ENCODE measurements around the gene NEMF.
"Not testable (repeated sequence)": the region's sequence is repeated elsewhere in the genome, so short reads cannot be mapped to it uniquely, and the experiment has no call there.

The NEMF gene

GRCh38 chr14:49875640-49876198 is 23.1 kb upstream of the NEMF start:
- DNase-seq: no peak

GRCh38 chr14:49873548-49873947 is 21.0 kb upstream of the NEMF start:
- DNase-seq: not testable (repeated sequence)

- DNase-seq: no peak
Observed at GRCh38 chr14:49870908-49871307, 18.3 kb upstream of the NEMF start.

DNA sequence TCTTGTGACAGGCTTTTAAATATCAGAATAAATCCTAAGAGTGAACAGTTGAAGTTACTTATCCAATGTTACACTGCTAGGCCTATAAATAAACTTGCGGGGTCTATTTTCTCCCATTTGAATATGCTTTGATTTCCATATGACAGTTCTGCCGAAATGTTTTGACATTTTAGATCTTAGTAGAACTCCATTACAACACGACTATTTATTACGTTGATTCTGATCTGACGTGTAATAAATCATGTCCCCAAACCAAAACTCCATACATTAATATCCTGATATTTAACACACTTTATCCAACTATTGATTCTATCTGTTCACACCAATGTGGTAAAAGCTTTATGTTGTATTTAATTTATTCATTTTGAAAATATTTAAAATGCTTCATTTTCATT is 16.1 kb upstream of the NEMF start:
- DNase-seq: no peak

DNA sequence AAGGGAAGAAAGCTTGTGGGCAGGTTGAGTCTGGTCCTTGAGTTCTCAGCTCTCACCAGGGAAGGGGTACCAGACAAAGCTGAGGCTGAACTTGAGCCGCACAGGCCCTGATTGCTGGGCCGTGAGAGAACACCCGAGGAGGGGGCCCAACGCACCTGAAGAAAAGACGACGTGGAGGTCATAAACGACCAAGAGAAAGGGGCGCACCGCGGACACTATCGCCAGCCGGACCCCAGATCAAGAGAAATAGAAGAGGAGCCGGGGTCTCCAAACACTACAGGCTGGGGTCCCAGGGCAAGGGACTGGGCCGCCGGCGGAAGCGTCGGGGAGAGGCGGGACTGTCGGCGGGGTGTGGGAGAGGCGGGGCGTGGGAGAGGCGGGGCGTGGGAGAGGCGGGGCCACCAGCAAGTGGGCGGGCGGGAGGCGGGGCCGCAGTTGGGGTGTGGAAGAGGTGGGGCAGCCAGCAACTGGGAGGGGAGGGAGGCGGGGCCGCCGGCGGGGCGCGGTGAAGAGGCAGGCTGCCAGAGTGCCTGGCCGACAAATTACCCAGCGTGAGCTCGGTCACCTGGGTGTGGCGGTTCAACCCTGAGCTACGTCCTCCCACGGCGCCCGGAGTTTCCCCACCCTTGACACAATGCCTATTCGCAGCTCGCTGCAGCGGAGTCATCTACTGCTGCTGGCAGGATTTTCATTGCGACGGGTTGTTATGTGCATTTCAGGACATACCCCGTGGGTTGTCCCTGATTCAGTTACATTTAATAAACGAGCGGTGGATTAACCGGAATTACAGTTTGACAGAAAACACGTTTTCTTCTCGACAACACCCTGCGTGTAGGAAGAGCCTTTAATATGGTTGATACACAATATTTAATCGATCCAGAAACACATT is 15.5 kb upstream of the NEMF start:
- peak; percentile 98 for DNase-seq

DNA sequence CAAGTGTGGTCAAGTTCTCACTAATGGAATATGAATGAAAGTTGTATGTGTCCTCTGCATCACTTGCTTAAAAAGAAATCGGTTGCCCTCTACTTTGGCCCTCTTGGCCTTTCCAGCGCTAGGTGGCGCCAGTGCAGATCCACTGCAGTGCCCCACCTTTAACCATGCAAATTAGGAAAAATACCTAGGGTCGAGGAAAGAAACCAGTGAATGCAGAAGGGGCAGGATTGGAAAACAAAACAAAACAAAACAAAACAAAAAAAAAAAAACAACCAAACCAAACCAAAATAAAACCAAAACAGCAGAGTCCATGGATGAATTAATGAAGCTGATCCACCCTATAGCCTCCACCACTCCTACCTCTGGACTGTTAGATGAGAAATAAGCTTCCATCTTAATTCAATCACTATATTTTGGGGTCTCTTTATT is 12.9 kb upstream of the NEMF start:
- peak; percentile 84 for DNase-seq

DNA sequence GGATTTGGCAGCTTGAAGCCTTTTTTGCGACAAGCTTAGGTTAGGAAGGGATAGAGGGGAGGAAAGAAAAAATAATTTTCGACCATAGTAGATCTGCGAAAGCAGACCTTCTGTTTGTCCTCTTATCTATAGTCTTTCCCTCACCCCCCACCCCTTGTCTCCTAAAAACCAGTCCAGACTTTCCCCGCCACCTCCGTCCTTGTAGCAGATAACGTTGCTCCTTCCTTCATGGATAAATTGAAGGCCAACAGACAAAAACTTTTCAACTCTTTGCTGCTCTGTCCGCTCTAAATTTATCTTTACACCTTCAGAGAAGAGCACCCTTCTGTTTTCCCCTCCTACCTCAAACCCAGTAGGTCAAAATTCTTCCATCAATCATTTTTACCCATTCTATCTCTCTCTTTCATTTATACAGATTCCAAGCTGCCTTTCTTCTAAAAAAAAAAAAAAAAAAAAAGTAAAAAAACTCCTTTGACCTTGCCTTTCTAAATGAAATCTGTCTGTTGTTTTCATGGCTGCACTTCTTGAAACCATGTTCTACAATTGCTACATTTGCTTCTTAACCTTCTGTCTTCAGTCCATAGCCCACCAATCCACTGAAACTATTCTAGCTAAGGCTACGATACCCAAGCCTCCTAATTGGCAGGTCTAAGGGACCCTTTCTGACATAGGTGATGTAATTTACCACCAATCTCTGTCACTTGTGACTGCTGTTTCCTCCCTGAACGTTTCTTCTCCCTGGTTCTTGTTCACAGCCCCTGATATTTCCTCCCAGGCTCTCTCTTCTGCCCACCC is 11.1 kb upstream of the NEMF start:
- no peak for DNase-seq

DNA sequence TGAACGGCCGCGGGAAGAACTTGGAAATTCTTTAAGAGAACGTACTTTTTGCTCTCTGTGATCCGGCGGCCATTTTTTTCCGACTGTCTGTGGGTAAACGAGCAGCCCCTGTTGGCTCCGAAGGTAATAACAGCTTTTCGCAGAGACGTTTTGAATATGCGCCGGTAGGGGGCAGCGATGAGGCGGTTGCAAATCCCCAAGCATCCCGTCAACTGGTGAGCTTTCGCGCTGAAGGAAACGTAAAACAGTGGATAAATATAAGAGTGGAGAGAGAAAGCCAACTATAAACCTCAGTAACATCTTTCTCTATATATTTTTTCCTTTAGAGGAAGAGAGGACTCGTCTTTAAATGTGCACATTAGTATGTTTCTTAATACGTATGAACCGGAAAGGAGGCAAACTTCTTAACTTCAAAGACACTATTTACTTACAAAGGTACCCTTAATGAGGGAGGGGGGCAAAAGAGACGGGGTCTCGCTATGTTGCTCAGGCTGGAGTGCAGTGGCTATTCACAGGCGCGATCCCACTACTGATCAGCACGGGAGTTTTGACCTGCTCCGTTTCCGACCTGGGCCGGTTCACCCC is 9.6 kb upstream of the NEMF start:
- DNase-seq: peak; percentile 84

- DNase-seq: peak; percentile 63
Observed at GRCh38 chr14:49861699-49862088, 9.1 kb upstream of the NEMF start.

- DNase-seq: no peak
Observed at GRCh38 chr14:49860988-49861698, 8.6 kb upstream of the NEMF start.

DNA sequence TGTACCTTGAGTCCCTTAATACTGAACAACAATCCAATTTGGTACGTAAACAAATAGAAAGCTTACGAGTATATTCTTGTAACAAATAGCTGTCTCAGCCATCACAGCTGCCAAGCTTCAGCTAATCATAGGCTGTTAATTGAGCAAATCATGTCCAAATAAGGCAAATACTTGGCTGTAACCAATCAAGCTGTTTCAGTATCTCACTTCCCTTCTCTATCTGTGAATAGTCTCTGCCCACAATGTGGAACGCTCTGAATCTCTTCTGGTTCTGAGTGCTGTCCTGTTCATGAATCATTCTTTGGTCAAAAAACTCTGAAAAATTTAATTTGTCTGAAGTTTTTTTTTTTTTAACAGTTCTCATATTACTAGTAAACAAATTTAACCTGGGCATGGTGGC is 5.8 kb upstream of the NEMF start:
- DNase-seq: no peak

DNA sequence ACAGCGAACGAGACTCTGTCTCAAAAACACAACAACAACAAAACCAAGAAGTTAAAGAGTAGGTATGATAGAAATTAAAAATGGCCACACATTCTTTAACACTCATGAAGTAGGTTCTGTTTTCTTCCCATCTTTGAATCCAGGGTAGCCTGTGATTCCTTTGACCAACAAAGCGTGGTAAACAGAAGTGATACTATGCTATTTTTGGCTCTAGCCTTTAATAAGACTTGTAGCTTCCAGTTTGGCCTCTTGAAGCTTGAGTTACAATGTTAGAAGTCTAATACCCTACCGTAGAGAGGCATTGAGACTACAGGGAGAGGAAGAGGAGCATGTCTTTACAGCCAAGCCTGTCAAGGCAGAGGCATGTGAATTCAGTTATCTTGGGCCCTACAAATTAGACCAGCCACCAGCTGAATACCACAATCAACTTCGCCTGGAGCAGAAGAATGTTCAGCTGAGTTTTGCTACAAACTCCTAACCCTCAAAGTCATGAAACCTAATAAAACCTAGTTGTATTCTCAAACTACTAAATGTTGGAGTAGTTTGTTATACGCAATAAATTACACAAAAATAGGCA is 4.9 kb upstream of the NEMF start:
- no peak for DNase-seq

- DNase-seq: peak; percentile 73
Observed at GRCh38 chr14:49853572-49854375, 1.2 kb upstream of the NEMF start.

DNA sequence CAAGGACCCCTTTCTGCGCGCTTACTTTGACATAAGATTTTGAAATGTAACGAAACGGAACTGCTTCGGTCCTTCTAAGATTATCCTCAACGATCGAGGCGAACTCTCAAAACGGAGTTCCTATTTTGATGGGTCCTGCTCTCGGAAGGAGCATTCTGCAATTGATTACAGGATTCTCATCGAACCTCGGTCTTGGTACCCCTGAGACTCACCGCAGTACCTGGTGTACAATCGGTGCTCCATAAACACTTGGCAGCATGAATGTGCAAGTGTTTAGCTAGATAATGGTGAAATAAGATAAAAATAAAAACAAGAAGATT is 530 bp upstream of the NEMF start:
- DNase-seq: no peak

GRCh38 chr14:49851813-49852212 is 775 bp downstream of the NEMF start:
- DNase-seq: no peak

DNA sequence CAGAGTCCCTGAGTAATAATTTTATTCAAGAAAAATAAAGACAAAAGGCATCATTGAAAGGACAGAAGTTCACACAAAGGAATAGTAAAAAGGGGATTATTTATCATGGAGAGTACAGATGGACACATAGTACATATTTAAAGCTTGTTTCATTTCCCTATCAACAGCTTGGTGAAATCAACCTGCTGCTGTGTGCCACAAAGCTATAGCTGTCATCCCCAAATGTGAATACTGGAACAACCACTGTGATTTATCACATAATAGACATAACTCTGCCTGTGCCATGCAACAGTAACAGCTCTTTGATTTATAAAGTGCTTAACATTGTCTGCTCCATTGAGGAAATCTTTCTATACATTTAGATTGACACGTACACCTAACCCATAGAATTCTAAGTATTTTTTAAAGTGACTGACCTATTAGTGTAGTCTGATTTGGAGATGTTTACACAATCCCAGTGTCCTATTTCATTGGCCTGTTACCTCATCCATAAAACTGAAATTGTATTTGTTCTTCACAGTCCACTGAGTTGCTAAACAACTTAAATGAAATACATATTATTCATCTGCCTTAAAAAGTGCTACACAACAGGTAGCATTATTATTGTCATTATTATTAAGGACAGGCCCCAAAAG is 3.3 kb downstream of the NEMF start:
- DNase-seq: no peak

DNA sequence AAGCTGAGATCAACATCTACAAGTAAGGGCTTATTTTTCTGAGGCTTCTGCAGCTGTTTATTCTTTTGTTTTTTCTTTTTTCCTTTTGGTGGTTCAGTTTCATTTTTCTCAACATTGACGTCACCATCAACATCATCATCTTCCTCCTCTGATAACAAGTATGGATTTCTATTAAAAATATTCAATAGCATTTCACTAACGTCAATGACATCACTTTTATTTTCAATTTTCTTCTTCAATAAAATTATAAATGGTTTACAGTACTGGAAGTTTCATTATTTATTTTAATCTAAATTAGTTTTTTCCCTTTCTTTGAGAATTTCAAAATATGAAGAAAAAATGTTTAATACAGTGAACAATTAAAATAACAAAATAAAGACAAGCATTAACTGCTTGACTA is 23.9 kb downstream of the NEMF start:
- DNase-seq: no peak

- DNase-seq: no peak
Observed at GRCh38 chr14:49820176-49820575, 32.4 kb downstream of the NEMF start.

DNA sequence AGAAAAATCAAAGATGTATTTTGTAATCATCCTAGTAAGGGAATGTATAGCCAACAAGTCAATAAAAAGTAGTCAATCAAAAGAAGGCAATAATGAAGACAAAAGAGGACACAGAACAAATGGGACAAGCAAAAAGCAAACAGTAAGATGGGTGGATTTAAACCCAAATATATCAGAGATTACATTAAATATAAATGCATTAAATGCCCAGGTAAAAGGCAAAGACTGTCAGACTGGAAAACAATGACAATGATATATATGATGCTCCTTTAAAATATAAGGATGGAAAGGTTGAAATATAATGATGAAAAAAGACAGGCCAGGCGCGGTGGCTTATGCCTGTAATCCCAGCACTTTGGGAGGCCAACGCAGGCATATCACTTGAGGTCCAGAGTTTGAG is 35.7 kb downstream of the NEMF start:
- no peak for DNase-seq

DNA sequence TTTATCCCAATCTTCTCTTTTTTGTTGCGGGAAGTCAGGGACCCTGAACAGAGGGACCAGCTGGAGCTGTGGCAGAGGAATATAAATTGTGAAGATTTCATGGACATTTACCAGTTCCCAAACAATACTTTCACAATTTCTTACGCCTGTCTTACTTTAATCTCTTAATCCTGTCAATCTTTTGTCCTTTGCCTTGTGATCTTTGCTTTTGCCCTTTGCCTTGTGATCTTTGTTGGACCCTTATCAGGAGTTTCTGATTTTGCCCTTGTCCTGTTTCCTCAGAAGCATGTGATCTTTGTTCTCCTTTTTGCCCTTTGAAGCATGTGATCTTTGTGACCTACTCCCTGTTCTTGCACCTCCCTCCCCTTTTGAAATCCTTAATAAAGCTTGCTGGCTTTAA is 36.5 kb downstream of the NEMF start:
- not testable (repeated sequence) for DNase-seq

- DNase-seq: no peak
Observed at GRCh38 chr14:49808780-49809179, 43.8 kb downstream of the NEMF start.

All from activated naive CD4-positive, alpha-beta T cell treated with Interleukin-2 at 50 U/mL for 16 hours (primary cell).